ENCODE data around the gene ODC1.

Gene ODC1

GRCh38 chr2:10400568-10400977, 47.6 kb downstream of the ODC1 start:
- no peak for TF ChIP-seq CTCF (IDR thresholded peaks at IDR 0.05)

- no peak for TF ChIP-seq CTCF (IDR thresholded peaks at IDR 0.05)
Measured at GRCh38 chr2:10400002-10400401, 48.1 kb downstream of the ODC1 start.

- TF ChIP-seq CTCF (IDR thresholded peaks at IDR 0.05), result no peak
Measured at GRCh38 chr2:10399358-10399757, 48.8 kb downstream of the ODC1 start.

GRCh38 chr2:10398496-10398895, 49.6 kb downstream of the ODC1 start:
- no peak for TF ChIP-seq CTCF (IDR thresholded peaks at IDR 0.05)

GRCh38 chr2:10397878-10398277, 50.2 kb downstream of the ODC1 start:
- TF ChIP-seq CTCF (IDR thresholded peaks at IDR 0.05), result no peak

- no peak for TF ChIP-seq CTCF (IDR thresholded peaks at IDR 0.05)
Measured at GRCh38 chr2:10397297-10397875, 50.7 kb downstream of the ODC1 start.

GRCh38 chr2:10396464-10396863, 51.7 kb downstream of the ODC1 start:
- TF ChIP-seq CTCF (IDR thresholded peaks at IDR 0.05), result no peak

- no peak for TF ChIP-seq CTCF (IDR thresholded peaks at IDR 0.05)
Measured at GRCh38 chr2:10395893-10396292, 52.2 kb downstream of the ODC1 start.

Data from LNCAP (cell line).